HG03558 (cell line): ENCODE results near the gene PRLR.
"Not testable (repeated sequence)": the region's sequence is repeated elsewhere in the genome, so short reads cannot be mapped to it uniquely, and the experiment has no call there.

Source experiments
- ATAC-seq: cut with Tn5 transposase; IDR thresholded peaks from one replicate; pipeline ENCODE4 v1.9.1; 2021; ENCODE audit warnings: moderate number of reproducible peaks; ENCODE audit not compliant: unreplicated experiment; ENCODE audit errors: extremely low read depth

Gene PRLR

GRCh38 chr5:35198686-35199085 is 31.6 kb downstream of the PRLR start:
- ATAC-seq, result no peak

GRCh38 chr5:35198075-35198474 is 32.2 kb downstream of the PRLR start:
- ATAC-seq, result no peak

- ATAC-seq, result no peak
These were observed 32.9 kb downstream of the PRLR start for GRCh38 chr5:35197351-35197750.

GRCh38 chr5:35195472-35195852 is 34.8 kb downstream of the PRLR start:
- ATAC-seq, result no peak

GRCh38 chr5:35194635-35195471 is 35.4 kb downstream of the PRLR start:
- peak; percentile 97 for ATAC-seq

- ATAC-seq, result no peak
These were observed 37.8 kb downstream of the PRLR start for GRCh38 chr5:35192506-35192905.

- not testable (repeated sequence) for ATAC-seq
These were observed 40.5 kb downstream of the PRLR start for GRCh38 chr5:35189801-35190200.

- no peak for ATAC-seq
These were observed 42.2 kb downstream of the PRLR start for GRCh38 chr5:35188031-35188457.

- ATAC-seq, result not testable (repeated sequence)
These were observed 42.7 kb downstream of the PRLR start for GRCh38 chr5:35187621-35188020.

- ATAC-seq, result no peak
These were observed 43.5 kb downstream of the PRLR start for GRCh38 chr5:35186749-35187148.

- no peak for ATAC-seq
These were observed 44.8 kb downstream of the PRLR start for GRCh38 chr5:35185518-35185917.

GRCh38 chr5:35183556-35183955 is 46.7 kb downstream of the PRLR start:
- ATAC-seq, result no peak

GRCh38 chr5:35182910-35183535 is 47.3 kb downstream of the PRLR start:
- ATAC-seq, result no peak

GRCh38 chr5:35182486-35182885 is 47.8 kb downstream of the PRLR start:
- ATAC-seq, result no peak

- no peak for ATAC-seq
These were observed 50.2 kb downstream of the PRLR start for GRCh38 chr5:35180046-35180445.

GRCh38 chr5:35177783-35178182 is 52.5 kb downstream of the PRLR start:
- ATAC-seq, result no peak

GRCh38 chr5:35172533-35172932 is 57.8 kb downstream of the PRLR start:
- ATAC-seq, result no peak

- ATAC-seq, result no peak
These were observed 58.3 kb downstream of the PRLR start for GRCh38 chr5:35171991-35172390.

- ATAC-seq, result no peak
These were observed 59.2 kb downstream of the PRLR start for GRCh38 chr5:35171078-35171477.

- ATAC-seq, result no peak
These were observed 64.2 kb downstream of the PRLR start for GRCh38 chr5:35166043-35166442.

GRCh38 chr5:35164860-35165542 is 65.3 kb downstream of the PRLR start:
- no peak for ATAC-seq
